Smooth muscle cell (in vitro differentiated cells): Measurements from ENCODE around the gene XXYLT1. TPM values are rescaled to one million over a fixed set of nuclear protein-coding genes. Genes with fewer than 3 reads are reported as not detected.

Source experiments
- DNase-seq: peaks from one replicate; lab custom pipeline; 2025; ENCODE audit not compliant: unreplicated experiment; lab: John Stamatoyannopoulos, UW
- H2AFZ ChIP-seq: fragments of 200-600 bp; sonication (generic); 2 replicates; pipeline ENCODE4 v1.6.0; 2016; ENCODE audit warnings: antibody characterized with exemption, low read depth, mild to moderate bottlenecking
- H3F3A ChIP-seq: fragments of 200-600 bp; sonication (generic); 2 replicates; pipeline ENCODE4 v1.6.0; 2017; ENCODE audit warnings: antibody characterized with exemption, low read depth
- H3K27ac ChIP-seq: fragments of 200-600 bp; sonication (generic); 2 replicates; pipeline ENCODE4 v1.5.1; 2016; ENCODE audit warnings: low read depth, mild to moderate bottlenecking
- H3K27me3 ChIP-seq: fragments of 200-600 bp; sonication (generic); 2 replicates; pipeline ENCODE4 v1.6.1; 2016; ENCODE audit warnings: low read depth, mild to moderate bottlenecking
- H3K36me3 ChIP-seq: fragments of 200-600 bp; sonication (generic); 2 replicates; pipeline ENCODE4 v1.5.1; 2016; ENCODE audit warnings: low read depth
- H3K4me1 ChIP-seq: fragments of 200-600 bp; sonication (generic); 2 replicates; pipeline ENCODE4 v1.5.1; 2016; ENCODE audit warnings: low read depth
- H3K4me2 ChIP-seq: fragments of 200-600 bp; sonication (generic); 2 replicates; pipeline ENCODE4 v1.6.0; 2016; ENCODE audit warnings: mild to moderate bottlenecking
- H3K4me3 ChIP-seq: fragments of 200-600 bp; sonication (generic); 2 replicates; pipeline ENCODE4 v1.5.1; 2016; ENCODE audit warnings: mild to moderate bottlenecking
- H3K79me2 ChIP-seq: fragments of 200-600 bp; sonication (generic); 2 replicates; pipeline ENCODE4 v1.6.0; 2016; ENCODE audit warnings: low read depth, mild to moderate bottlenecking
- H3K9ac ChIP-seq: fragments of 200-600 bp; sonication (generic); 2 replicates; pipeline ENCODE4 v1.6.0; 2016; ENCODE audit warnings: low read depth
- H3K9me3 ChIP-seq: fragments of 200-600 bp; sonication (generic); replicated peaks from 2 replicates; pipeline ENCODE4 v1.5.1; 2016; ENCODE audit warnings: low read depth
- H4K20me1 ChIP-seq: fragments of 200-600 bp; sonication (generic); 2 replicates; pipeline ENCODE4 v1.6.0; 2016; ENCODE audit warnings: low read depth
- WGBS: methylation state at CpG from one replicate; pipeline ENCODE4 v1.1.7; 2016; ENCODE audit warnings: low lambda C conversion rate; 5-methylcytosine and 5-hydroxymethylcytosine counted together
- polyA plus RNA-seq: library from polyadenylated mRNA; unstranded; fragments of >200 nt; fragmentation: Nextera tagmentation; extraction: Ambion mirVana; gene quantifications from 2 replicates; pipeline ENCODE4 v1.2.1, GENCODE V29; 2016
- total RNA-seq: library from RNA; depleted of rRNA; stranded (reverse); fragments of >200 nt; gene quantifications from 2 replicates; pipeline ENCODE4 v1.2.3, GENCODE V29; 2014
- TF ChIP-seq, protein P1 (sequence below): fragments of 200-600 bp; sonication (generic); IDR thresholded peaks from 2 replicates; pipeline ENCODE4 v1.5.1; 2017; ENCODE audit warnings: borderline replicate concordance, mild to moderate bottlenecking, antibody characterized with exemption; ENCODE audit not compliant: insufficient read depth, poor library complexity, severe bottlenecking

The XXYLT1 gene
- total and polyA plus RNA-seq, 2 experiments from 2014 or later = 22.2 to 35.4 TPM

DNA sequence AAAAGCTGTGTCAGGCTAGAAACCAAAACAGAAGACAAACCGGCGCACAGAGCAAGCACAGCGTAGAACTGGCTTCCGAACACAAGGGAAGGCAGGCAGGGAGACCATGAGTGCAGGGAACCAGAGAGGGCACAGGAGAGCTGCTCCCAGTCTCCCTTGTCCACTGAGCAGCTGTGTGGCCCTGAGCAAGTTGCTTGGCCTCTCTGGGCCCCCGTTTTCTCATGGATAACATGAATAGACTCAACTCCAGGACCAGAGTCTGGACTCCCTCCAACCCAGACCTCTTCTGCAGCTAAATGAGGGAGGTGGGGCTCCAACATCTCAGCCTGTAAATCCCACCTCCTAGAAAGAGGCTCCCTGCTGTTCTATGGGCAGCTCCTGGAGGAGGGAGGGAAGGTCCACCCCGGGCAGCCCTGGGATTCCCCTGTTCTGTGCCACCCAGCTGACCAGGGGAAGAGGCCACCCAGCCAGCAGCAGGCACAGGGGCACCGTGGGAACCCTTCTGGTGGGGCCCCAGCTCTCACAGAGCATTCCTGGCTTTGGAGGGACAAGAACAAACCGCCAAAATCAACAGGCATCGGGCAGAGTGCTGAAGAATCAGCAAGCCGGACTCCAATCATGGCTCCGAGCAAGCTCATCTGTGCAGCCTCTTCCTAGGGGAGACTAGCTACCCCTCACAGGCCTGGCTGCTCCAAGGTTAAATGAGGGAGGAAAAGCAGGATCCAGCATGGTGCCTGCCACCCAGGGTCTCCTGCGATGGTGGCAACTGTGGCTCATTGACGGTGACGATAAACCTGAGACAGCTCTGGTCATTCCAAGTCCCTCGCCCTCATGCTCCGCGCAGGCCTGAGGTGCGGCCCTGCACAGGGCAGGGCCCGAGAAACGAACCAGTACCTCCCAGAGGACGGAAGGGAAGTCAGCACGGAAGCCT lies 15.1 kb downstream of the XXYLT1 start:
- no peak for DNase-seq
- no peaks in the 10 kb centered on the region for H3K9me3 ChIP-seq
- peaks cover 25% of the 10 kb centered on the region for H3F3A ChIP-seq
- no peaks in the 10 kb centered on the region for H3K27me3 ChIP-seq
- H3K9ac ChIP-seq = no peak overlapping the region
- no peaks in the 10 kb centered on the region for H3K36me3 ChIP-seq
- no peak overlapping the region for H2AFZ ChIP-seq
- no peak overlapping the region for H3K4me3 ChIP-seq
- TF ChIP-seq, protein P1, sequence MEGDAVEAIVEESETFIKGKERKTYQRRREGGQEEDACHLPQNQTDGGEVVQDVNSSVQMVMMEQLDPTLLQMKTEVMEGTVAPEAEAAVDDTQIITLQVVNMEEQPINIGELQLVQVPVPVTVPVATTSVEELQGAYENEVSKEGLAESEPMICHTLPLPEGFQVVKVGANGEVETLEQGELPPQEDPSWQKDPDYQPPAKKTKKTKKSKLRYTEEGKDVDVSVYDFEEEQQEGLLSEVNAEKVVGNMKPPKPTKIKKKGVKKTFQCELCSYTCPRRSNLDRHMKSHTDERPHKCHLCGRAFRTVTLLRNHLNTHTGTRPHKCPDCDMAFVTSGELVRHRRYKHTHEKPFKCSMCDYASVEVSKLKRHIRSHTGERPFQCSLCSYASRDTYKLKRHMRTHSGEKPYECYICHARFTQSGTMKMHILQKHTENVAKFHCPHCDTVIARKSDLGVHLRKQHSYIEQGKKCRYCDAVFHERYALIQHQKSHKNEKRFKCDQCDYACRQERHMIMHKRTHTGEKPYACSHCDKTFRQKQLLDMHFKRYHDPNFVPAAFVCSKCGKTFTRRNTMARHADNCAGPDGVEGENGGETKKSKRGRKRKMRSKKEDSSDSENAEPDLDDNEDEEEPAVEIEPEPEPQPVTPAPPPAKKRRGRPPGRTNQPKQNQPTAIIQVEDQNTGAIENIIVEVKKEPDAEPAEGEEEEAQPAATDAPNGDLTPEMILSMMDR = no peak
- H3K4me1 ChIP-seq = peaks cover 31% of the 10 kb centered on the region
- no peak overlapping the region for H3K4me2 ChIP-seq
- no peak overlapping the region for H3K27ac ChIP-seq
- WGBS = 95% methylated on average over 22 of the region's 22 CpGs
- no peaks in the 10 kb centered on the region for H4K20me1 ChIP-seq
- H3K79me2 ChIP-seq = peaks cover 5% of the 10 kb centered on the region

DNA sequence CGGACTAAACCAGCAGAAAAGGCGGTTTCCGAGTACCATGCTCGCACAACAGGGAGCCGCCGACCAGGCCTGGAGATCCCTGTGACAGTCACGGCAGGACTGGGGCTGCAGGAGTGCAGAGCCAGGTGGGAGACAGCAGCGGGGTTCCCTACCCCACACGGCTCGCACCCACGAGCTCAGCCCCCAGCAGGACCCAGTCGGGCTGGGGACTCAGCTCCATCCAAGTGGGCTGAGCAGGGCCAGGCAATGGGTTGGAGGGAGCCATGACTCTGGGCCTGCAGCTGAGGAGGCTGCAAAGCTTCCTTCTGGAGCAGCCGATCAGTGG lies 15.8 kb downstream of the XXYLT1 start:
- H3K4me3 ChIP-seq = no peak overlapping the region
- H3K36me3 ChIP-seq = no peaks in the 10 kb centered on the region
- no peak overlapping the region for H2AFZ ChIP-seq
- H3K79me2 ChIP-seq = peaks cover 5% of the 10 kb centered on the region
- no peak overlapping the region for H3K27ac ChIP-seq
- no peak for DNase-seq
- peaks cover 31% of the 10 kb centered on the region for H3K4me1 ChIP-seq
- no peak overlapping the region for H3K4me2 ChIP-seq
- H3K27me3 ChIP-seq = no peaks in the 10 kb centered on the region
- TF ChIP-seq, protein P1 = no peak
- WGBS = 95% methylated on average over 13 of the region's 13 CpGs
- no peaks in the 10 kb centered on the region for H4K20me1 ChIP-seq
- H3K9ac ChIP-seq = no peak overlapping the region
- H3K9me3 ChIP-seq = no peaks in the 10 kb centered on the region
- H3F3A ChIP-seq = peaks cover 25% of the 10 kb centered on the region

DNA sequence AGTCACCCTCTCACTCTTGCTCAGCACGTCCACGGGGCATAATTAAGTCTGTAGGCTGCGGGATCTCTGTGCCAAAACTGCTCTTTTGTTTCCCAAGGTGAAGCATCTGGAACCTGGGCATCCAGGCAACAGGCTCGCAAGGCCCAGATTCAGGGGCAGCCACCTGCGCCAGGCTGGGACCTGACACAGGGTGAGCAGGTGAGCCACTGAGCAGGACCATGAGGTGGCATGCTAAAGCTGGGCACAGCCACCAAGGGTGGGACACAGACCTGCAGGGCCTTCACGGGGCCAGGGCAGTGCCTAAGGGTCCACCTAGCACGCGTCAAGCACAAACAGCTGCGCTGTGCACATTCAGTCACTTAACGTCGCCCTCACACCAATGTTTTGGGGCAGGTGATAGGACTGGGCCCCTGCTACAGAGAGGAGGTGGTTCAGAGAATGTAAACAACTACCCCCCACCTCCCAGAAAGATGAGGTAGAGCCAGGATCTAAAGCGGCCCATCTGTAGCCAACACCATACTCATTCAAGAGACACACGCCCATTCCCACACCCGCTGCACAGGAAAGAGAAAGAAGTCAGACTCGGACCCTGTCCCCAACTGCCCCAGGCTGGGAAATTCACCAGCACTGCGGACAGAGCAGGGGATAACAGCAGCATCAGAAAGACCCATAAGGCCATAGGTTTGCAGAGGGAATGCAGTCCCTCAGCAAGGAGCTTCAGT lies 16.3 kb downstream of the XXYLT1 start:
- no peak for DNase-seq
- Histone ChIP-seq H3K9ac (no peak overlapping the region), H3F3A (peaks cover 24% of the 10 kb centered on the region), H3K79me2 (peaks cover 5% of the 10 kb centered on the region), H3K9me3 (no peaks in the 10 kb centered on the region), H3K4me2 (no peak overlapping the region), H3K36me3 (no peaks in the 10 kb centered on the region), H2AFZ (no peak overlapping the region), H3K27ac (no peak overlapping the region), H3K4me1 (peaks cover 30% of the 10 kb centered on the region), H3K27me3 (no peaks in the 10 kb centered on the region), H4K20me1 (no peaks in the 10 kb centered on the region), H3K4me3 (no peak overlapping the region)
- 89% methylated on average over 16 of the region's 16 CpGs for WGBS
- TF ChIP-seq, protein P1 = no peak
